ENCODE results near the gene DNAJB9.

The DNAJB9 gene

GRCh38 chr7:108568801-108569380 lies 783 bp upstream of the DNAJB9 start:
- DNase-seq (ENCODE audit: low spot score): no peak

DNA sequence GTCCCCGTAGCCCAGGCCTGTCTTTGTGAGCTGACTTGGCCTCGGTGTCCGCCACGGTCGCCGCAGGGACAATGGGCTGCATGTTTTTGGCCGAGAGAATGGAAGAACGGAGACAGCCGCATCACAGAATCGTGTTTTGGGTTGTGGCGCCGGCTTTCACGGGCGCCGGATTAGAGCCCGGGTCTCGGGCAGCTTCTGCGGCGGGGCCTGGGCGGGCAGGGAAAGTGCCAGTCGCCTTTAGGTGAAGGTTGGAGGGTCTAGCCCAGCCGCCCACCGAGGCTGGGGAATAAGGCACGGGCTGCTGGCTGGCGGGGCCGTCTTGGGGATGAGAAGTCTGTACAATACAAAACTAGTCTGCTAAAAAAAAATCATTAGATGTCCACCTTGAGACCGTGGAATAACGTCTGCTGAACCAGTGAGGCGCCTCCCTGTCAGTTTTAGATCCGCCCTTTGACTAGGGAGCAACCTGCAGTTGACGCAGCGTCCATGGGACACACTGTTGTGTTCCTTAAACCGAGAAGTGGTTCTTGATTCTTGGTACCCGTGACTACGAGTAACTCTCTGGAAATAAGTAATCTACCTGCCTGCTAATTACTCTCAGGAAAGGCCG lies 577 bp downstream of the DNAJB9 start:
- peak; percentile 74 for DNase-seq (ENCODE audit: low spot score)

GRCh38 chr7:108572480-108572879 lies 2.8 kb downstream of the DNAJB9 start:
- peak; percentile 53 for DNase-seq (ENCODE audit: low spot score)

DNA sequence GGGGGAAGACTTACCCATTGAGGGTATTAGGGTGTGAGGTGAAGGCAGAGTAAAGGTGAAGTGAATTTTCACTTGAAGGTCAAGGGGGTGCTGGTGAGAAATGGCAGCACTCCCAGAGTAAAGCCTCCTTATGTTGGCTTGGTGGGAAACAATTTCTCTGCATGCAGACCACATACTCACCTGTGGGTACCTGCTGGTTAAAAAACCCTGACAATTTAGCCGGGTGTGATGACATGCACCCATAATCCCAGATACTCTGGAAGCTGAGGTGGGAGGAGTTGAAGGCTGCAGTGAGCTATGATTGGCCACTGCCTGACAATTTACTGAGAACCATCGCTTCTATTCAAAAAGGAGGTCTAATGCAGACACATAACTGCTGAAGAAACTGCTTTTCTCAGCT lies 5.5 kb downstream of the DNAJB9 start:
- no peak for DNase-seq (ENCODE audit: low spot score)

GRCh38 chr7:108576116-108576515 lies 6.4 kb downstream of the DNAJB9 start:
- DNase-seq (ENCODE audit: low spot score): no peak

- no peak for DNase-seq (ENCODE audit: low spot score)
These were observed 9.3 kb downstream of the DNAJB9 start for GRCh38 chr7:108578937-108579336.

GRCh38 chr7:108580298-108580697 lies 10.6 kb downstream of the DNAJB9 start:
- no peak for DNase-seq (ENCODE audit: low spot score)

DNA sequence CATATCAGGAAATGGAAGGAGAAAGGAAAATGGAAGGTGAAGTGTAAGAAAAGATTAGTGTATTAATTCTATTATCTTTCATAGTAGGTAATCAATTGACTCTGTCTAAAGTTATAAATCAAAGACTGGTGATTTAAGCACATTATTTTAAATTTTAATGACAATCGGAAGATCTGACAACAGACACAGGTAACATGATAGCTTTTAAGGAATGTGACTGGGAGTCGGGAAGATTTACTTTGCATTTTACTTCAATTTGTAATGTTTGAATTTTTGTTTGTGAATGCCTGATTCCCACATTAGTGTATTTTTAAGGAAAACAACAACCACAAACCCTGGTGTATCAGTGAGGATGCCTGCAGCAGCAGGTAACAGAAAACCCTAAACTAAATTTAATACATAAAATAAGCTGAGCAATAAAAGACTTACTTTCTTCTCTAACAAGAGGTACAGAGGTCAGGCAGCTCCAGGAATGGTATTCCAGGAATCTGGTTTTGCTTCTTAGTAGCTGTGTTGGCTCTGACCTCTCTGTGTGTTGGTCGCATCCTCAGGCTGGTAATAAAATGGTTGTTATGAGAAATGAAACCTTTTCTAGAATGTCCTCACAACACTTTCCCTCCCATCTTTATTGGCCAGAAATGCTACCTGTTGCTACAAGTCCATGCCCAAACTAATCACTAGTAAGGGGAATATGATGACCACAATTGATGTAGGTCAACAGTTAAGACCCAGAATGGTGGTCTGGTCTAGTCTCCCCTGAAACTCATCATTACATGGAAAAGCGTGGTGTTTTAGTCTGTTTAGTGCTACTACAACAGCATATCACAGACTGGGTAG lies 12.2 kb downstream of the DNAJB9 start:
- DNase-seq (ENCODE audit: low spot score): no peak

DNA sequence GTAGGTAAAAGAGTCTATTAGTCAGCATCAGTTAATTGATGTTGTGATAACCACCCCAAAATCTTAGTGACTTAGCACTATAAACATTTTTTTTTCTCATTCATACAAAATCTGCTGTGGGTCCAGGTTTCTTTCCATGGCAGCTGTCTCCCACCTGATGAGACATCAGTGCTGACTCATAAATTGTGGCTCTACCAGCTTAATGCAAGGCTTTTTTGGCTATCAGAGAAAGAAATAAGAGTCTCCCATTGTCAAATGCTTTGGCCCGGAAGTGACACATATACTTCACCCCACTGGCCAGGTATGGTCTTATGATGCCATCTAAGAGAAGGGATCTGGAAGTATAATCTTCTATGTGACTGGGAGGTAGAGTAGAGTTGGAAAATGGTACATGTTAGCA lies 14.5 kb downstream of the DNAJB9 start:
- no peak for DNase-seq (ENCODE audit: low spot score)

- no peak for DNase-seq (ENCODE audit: low spot score)
These were observed 16.2 kb downstream of the DNAJB9 start for GRCh38 chr7:108585843-108586242.

GRCh38 chr7:108586274-108586710 lies 16.6 kb downstream of the DNAJB9 start:
- DNase-seq (ENCODE audit: low spot score): no peak

- no peak for DNase-seq (ENCODE audit: low spot score)
These were observed 19.5 kb downstream of the DNAJB9 start for GRCh38 chr7:108589199-108589598.

- DNase-seq (ENCODE audit: low spot score): no peak
These were observed 20.2 kb downstream of the DNAJB9 start for GRCh38 chr7:108589874-108590273.

- DNase-seq (ENCODE audit: low spot score): no peak
These were observed 20.9 kb downstream of the DNAJB9 start for GRCh38 chr7:108590606-108591005.

GRCh38 chr7:108592646-108593201 lies 23.1 kb downstream of the DNAJB9 start:
- DNase-seq (ENCODE audit: low spot score): peak; percentile 33

- DNase-seq (ENCODE audit: low spot score): no peak
These were observed 26.9 kb downstream of the DNAJB9 start for GRCh38 chr7:108596560-108596959.

DNA sequence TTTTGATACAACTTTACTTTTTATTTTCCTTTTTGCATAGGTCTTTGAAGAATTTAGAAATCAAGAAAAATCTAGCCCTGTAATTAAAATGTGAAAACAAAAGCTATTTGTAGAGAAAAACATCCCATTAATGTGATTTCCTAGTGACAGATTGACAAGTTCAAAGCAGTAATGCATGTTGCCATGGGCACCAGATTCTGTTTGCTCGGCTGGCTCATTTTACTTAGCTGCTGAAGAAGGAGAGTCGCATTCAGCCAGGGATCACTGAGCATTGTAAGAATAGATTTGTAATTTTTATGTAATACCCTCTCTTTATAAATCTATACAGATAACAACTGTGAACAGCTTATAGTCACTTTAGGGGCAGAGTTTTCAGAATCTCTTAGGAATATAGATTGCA lies 28.5 kb downstream of the DNAJB9 start:
- DNase-seq (ENCODE audit: low spot score): no peak

DNA sequence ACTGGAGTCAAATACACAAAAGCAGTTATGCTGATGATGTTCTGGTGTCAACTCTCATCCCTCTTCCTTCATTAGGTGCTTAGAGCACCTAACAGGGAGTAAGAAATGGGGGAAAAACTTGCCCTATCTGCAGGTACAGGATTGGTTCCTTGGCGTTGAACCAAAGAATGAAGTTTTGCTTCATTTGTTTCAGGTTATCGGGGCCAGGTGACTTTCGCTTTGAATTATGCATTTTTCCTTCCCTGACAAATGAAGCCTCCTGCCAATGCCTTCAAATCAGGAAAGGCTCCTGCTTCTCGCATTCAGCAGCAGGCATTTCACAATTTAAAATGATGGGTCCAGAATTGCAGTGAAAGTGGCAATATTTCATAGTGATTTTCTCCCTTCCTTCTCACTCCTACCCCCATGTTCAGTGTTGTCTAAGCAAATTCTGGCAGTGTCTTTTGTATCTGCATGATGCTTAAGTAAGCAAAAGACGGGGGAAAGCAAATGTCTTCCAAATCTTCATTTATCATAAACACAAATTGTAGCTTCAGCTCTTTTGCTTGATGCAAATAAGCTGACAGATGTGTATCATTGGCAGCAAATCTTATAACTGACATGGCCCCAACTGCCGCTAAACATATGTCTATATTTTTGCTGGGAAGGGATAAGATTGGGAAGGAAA lies 29.4 kb downstream of the DNAJB9 start:
- no peak for DNase-seq (ENCODE audit: low spot score)

- no peak for DNase-seq (ENCODE audit: low spot score)
These were observed 30.7 kb downstream of the DNAJB9 start for GRCh38 chr7:108600399-108600798.

DNA sequence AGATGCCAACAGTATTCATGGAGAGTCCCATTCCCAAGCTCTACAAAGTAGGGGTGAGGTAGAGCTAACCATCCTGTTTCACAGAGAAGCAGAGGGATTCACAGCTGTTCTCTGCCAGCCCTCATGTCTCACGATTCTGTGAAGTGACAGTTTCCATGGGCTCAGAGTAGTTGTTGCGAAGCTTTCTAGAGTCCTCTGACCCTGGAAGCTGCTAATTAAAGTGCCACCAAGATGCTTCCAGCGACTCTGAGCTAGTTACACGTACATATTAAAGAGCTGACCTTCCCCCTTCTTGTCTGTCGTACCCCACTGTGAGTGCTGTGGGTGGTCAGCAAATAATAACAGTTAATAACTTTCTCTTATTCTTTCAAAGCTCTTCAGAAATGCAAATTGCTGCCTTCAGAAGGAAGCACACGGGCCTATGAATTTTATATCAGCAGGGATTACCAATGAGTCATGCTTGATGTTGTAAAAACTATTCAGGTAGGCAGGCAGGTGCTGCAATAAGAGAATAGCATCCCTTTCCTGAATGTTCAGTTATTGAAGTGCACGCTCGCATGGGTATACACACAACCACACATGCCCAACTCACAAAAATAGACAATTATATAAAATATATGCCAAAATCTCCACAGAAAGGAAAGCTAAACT lies 34.1 kb downstream of the DNAJB9 start:
- peak; percentile 28 for DNase-seq (ENCODE audit: low spot score)

GRCh38 chr7:108604307-108605077 lies 34.8 kb downstream of the DNAJB9 start:
- DNase-seq (ENCODE audit: low spot score): peak; percentile 88

All from hematopoietic multipotent progenitor cell treated with erythropoietin and hydrocortisone succinate and interleukin-3 and kit ligand, for 15 days (in vitro differentiated cells).